Measurements from ENCODE around the gene GALNT16.

DNA sequence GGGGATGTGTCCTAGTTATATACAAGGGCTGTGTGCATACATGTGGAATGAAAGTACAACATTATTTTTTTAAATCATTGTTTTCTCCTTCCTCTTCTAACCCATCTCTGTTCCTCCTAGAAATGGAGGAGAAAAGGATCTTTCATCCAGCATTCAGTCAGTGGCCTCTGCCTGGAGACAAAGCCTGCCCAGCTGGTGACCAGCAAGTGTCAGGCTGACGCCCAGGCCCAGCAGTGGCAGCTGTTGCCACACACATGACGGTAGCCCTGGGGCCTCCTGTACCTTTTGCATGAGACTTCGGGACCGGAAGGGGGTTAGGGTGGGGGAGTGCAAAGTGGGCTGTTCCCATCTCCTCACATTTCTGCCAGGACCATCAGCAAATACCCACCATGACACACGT, 92.0 kb downstream of the GALNT16 start:
- TF ChIP-seq CTCF (IDR thresholded peaks at IDR 0.05; ENCODE audit: borderline replicate concordance, extremely low read depth, low read length, poor library complexity, severe bottlenecking) (no peak), EZH2 (IDR thresholded peaks at IDR 0.05; ENCODE audit: borderline replicate concordance, low read depth, low read length, severe bottlenecking) (no peak)
